ENCODE measurements around the gene CEP57.

CEP57 gene

GRCh38 chr11:95790123-95790932, at the start of gene CEP57:
CEP57 (plus strand) TSS chr11:95790498; CDS start chr11:95790699, 201 bp downstream.
- DNase-seq (ENCODE audit: low read depth) = peak; percentile 93

- no peak for DNase-seq (ENCODE audit: low read depth)
Observed at GRCh38 chr11:95750101-95750500, 40.2 kb upstream of the CEP57 start.

DNA sequence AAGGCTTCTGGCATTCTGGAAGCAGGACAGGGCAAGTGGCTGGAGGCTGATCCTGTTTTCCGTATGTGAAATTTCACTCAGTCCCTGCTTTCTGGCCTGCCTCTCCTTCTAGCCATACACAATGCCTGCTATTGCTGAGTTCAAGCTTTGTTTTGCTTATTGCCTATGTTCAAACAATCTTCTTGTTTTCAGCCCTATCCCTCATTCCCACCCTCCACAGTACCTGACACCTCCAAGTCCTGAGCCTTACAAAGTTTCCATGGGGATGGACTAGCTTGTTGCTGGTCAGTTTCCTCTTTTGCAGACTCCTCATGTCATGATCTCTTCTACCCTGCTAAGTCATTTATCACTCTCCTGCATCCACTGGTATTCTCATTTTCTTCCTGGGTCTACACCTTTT, 38.8 kb upstream of the CEP57 start:
- DNase-seq (ENCODE audit: low read depth) = no peak

- no peak for DNase-seq (ENCODE audit: low read depth)
Observed at GRCh38 chr11:95760941-95761340, 29.4 kb upstream of the CEP57 start.

GRCh38 chr11:95762534-95762933, 27.8 kb upstream of the CEP57 start:
- no peak for DNase-seq (ENCODE audit: low read depth)

DNA sequence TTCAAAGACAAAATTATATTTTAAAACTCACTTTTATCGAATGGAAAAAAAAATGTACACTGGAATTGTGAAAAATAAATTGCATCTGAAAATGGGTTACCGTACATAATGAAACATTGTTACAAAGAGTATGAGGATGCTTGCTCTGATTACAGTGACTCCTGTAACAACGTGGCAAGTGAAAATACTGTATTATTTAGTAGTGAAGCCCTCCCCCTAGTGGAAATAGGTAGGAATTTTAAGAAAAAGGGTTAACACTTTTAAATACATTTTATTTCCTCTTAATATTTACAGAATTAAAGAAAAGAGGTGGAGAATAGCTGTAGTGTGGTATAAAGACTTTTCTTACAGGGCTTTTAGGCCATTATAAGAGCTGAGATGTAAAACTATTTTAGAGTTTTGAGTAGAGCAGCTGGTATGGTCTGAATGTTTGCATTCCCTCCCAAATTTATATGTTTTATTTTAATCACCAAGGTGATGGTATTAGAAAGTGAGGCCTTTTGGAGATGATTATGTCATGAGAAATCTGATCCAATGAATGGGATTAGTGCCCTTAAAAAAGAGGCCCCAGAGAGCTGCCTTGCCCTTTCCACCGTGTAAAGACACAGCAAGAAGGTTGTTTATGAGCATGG, 25.9 kb upstream of the CEP57 start:
- DNase-seq (ENCODE audit: low read depth) = peak; percentile 14

DNA sequence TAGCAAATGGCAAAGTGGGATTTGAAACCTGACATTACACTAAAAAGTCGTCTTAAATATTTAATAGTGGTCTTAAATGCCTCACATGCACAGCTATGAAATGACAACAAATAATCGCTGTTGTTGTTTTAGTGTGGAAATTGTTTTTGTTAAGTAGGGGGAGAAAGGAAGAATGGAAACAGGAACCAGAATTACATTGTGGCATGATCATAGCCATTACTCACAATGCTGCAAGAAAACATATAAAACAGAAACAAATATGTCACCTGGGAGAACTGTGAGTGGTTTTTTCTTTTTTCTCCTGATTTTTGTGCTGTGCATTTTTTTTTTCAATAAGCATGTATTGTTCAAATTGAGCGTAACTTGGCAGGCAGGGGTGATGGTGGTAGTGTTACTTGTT, 23.6 kb upstream of the CEP57 start:
- no peak for DNase-seq (ENCODE audit: low read depth)

DNA sequence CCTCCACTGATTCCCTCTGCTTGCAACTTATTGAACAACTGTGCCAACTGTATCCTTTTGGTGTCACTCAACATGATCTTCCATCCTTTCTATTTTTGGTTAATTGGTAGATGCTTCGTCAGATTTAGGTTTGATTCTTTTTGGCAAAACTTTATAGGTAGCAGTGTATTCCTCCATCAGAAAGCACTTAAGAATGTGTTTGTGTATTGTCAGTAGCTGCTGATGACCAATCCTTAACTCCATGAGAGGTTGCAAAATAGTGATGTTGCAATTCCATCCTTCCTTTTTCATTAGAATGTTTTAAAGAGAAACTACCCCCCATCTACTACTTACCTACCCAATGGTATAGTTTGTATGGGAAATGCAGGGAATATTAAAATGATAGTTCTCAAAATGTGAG, 22.8 kb upstream of the CEP57 start:
- peak; percentile 37 for DNase-seq (ENCODE audit: low read depth)

DNA sequence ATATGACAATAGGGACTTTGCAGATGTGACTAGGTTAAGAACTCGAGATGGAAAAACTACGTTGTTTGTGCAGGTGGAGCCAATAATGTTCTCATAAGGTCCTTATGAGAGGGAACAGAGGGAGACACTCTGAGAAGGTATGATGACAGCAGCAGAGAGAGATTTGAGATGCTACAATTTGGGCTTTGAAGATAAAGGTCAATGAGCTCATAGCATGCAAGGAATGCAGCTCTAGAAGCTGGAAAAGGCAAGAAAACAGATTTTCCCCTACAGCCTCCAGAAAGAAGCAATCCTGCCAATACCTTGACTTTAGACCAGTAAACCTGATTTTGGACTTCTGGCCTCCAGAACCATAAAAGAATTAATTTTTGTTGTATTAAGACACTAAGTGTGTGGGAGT, 21.8 kb upstream of the CEP57 start:
- no peak for DNase-seq (ENCODE audit: low read depth)

DNA sequence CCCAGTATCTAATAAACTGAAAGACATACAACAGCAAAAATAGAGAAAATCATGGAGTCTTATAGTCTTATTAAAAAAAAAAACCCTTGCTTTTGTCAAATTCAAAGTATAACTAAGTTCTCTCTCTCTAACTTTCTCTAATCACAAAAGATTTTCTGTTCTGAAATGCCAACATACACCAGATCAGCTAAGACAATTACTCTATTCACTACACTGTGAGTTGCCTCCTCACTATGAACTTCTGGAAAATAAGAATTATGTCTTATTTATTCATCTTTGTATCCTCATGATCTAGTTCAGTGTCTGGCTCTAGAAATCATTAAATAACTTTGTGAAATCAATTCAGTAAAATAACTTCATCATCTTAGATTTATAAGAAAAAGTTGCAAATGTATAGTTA, 13.4 kb upstream of the CEP57 start:
- no peak for DNase-seq (ENCODE audit: low read depth)

DNA sequence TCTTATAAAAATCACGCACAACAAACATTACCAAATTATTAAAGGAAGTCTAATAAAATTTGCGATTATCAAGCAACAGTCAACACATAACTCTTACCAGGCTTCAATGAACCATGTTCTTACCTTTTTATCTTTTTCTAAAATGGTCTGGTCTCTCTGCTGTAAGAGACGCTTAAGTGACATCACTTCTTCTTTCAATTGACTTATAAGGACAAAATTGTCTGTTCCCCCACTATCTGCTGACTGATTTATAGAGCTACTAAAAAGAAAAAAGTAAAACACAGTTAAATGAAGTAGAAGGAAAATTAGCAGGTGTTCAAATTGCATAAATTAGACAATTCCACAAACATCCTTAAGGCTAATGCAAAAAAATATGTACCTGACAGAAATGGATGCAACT, 11.6 kb upstream of the CEP57 start:
- DNase-seq (ENCODE audit: low read depth) = no peak

DNA sequence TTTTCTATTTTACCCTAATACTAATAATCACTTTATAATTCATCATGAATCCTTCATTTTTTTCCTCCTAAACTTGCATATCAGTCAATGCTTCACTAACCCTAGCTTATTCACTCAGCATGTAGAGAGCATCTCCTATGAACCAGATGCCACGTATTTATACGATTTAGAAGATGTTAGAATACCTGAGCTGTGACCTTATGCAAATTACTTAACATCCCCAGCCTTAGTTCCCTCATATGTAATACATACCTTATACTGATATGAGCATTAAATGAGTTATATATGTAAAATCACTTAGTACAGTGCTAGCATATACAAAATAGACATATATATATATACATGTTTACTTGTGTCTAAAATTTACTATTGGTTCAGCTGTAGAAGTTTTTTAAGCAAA, 9.8 kb upstream of the CEP57 start:
- no peak for DNase-seq (ENCODE audit: low read depth)

DNA sequence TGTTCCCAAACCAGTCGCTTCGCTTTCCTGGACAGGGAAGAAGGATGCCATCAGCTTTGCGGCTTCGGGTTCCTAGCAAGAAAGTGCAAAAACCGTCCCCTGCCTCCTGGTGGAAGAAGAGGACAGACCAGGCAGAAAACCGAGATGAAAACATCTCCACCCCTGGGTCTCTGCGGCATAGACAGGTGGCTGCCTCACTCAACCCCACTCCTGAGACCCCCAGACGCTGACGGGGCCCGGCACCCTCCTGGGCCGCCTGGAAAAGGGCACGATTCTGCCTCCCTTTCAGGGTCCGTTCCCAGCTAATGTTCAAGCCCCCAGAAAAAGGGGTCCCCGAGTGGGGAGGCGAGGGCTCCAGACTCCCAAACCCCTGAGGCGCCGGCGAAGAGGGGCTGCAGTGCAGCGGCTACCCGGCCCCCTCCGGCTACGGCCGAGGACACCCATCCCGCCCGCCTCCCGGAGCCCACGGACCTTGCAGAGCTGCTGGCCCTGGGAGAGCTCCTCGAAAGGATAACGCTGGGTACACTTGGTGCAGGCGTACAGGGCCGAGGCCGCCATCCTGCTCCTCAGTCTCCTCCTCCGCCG, 1.3 kb upstream of the CEP57 start:
- no peak for DNase-seq (ENCODE audit: low read depth)

- DNase-seq (ENCODE audit: low read depth) = peak; percentile 90
Observed at GRCh38 chr11:95789506-95790122, 684 bp upstream of the CEP57 start, which contains the start of gene FAM76B. FAM76B (minus strand) TSS chr11:95789782; CDS start chr11:95789478, 304 bp downstream.

DNA sequence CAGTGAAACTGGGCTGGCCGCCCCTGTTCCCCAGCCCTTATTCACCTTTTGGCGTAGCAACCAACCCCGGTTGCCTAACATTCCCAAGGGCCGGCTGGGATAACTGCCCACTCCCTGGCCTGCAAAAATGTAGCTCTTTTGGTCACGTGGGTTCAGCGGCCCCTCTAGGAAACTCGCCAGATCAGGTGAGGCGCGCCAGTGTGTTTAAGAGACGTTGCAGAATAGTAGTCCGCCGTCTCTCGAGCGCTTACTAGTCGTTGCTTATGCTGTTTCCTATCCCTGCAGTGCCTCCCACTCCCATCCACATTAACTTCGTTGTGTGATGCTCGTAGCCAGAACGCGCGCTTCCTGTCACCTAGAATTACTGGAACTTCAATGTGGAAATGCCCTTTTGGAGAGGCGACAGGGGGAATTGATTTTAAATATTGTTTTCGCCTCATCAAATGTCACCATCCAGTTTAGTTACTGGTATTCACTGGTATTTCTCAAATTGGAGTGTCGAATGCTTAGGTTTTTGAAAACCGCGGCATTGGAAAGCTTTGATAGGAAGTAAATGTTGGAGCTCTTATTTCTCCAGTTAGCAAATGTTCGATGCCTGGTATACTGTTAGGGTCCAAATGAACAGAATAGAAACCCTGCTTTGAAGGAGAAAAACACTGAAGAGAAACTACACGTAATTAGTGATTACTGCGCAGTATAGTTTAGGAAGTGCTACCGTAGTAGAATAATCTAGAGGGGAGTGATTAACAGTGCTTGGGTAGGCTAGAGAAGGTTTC, 823 bp downstream of the CEP57 start:
- no peak for DNase-seq (ENCODE audit: low read depth)

- DNase-seq (ENCODE audit: low read depth) = no peak
Observed at GRCh38 chr11:95791709-95792033, 1.4 kb downstream of the CEP57 start.

DNA sequence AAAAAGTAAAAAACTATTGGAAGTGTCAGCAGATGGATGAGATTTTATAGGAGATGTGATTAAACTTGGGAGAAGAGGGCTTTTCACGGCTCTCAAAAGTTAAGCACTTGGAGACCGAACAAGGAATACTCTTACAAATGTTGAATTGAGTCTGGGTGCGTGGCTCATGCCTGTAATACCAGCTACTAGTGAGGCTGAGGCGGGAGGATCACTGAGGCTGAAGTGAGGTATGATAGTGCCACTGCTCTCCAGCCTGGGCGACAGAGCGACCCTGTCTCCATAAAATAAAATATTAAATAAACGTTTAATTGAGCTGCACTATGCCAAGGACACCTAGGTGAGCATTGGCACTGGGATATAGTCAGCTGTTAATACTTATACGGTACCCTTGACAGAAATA, 1.9 kb downstream of the CEP57 start:
- no peak for DNase-seq (ENCODE audit: low read depth)

GRCh38 chr11:95792700-95793099, 2.4 kb downstream of the CEP57 start:
- DNase-seq (ENCODE audit: low read depth) = no peak

DNA sequence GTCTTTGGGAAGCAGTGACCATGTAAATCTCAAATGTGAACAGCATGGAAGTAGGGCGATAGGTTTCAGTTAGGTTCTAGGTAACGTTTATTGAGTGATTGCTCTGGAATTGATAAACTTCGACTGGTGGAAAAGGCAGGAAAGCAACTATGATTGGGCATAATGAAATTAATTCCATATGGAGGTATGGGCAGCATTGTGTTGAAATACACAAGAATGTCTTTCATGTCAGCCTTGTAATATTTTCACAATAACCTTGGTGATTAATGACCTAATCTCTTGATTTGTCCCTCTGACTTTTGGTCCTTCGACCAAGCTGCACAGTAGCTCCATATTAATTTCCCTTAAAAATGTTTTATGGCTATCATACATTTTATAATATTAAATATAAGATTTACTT, 2.8 kb downstream of the CEP57 start:
- no peak for DNase-seq (ENCODE audit: low read depth)

DNA sequence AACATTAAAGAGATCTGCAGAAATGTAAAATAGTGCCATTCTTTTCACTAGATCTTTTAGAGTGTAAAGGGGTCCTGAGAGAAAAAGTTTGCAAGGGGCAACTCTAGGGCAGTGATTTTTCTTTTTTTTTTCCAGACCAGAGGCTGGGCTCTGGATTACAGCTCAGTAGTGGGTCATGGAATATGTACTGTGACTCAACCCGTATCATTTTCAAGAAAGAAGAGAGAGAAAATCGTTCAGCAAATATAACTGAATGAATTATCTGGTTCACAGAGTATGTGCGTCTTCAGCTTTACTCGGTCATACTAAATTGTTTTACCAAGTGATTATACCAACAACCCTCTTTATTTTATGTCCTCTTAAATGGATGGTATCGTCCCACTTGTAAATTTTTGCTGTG, 3.8 kb downstream of the CEP57 start:
- no peak for DNase-seq (ENCODE audit: low read depth)

DNA sequence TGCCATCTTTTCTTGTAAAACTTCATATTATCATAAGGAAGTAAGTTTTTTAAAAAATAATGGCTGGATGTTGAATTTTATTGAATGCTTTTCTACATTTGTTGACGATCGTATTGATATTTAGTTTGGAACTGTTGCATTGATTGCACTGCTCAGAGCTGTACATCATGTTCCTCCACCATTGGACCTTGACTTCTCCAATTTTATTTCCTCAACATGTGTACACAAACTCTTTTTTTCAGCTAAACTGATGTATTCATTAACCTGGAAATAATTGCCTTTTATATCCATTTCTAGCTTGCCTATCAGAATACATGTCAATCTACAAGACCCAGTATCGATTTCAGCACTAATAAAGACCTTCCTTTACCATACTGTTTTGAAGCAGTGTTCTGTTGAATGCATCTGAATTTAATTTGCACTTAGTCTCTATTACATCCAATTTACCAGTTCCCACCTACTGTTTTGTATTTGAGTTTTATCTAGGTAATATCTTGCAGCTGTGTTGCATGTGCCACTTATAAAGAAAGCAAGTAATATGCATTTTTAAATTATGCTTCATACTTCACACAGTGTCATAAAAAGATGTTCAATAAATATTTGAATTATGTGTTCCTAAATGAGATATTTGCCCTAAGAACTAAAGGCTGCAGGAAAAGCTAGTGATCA, 5.5 kb downstream of the CEP57 start:
- DNase-seq (ENCODE audit: low read depth) = no peak

GRCh38 chr11:95796501-95796900, 6.2 kb downstream of the CEP57 start:
- no peak for DNase-seq (ENCODE audit: low read depth)
